GM18511 (cell line): ENCODE data around the gene RNF175.

Experiments
- ATAC-seq: cut with Tn5 transposase; IDR thresholded peaks from one replicate; pipeline ENCODE4 v1.9.1; 2021; ENCODE audit warnings: mild to moderate bottlenecking, moderate library complexity; ENCODE audit not compliant: unreplicated experiment

Gene RNF175

GRCh38 chr4:153750197-153750817 is 9.5 kb downstream of the RNF175 start:
- ATAC-seq: peak; percentile 91

DNA sequence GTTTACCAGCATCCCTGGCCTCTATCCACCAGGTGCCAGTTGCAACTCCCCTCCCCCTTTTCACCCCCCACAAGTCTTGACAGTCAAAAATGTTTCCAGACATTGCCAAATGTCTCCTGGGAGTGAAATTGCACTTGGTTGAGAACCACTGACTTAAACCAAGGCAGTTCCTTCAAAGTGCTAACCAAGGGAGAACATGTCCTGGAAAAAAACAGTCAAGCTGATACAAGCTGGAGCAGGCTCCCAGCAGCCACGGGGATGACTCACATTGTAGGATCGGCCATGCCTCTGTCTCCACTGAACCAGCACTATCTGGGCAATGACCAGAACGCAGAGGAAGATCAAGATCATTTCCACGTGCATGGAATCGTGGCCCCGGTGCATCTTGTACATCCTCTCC is 11.4 kb downstream of the RNF175 start:
- ATAC-seq: no peak

GRCh38 chr4:153747406-153747955 is 12.3 kb downstream of the RNF175 start:
- no peak for ATAC-seq

DNA sequence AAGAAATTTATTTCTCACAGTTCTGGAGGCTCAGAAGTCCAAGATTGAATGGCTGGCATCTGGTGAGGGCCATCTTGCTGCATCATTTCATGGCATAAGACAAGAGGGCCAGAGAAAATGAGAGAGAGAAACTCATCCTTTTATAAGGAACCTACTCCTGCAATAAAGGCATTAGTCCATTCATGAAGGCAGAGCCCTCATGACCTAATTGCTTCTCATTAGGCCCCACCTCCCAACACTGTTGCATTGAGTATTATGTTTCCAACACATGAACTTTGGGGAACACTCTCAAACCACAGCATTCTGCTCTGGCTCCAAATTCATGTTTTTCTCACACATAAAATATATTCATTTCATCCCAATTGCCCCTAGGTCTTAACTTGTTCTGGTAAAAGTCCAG is 14.2 kb downstream of the RNF175 start:
- ATAC-seq: no peak

DNA sequence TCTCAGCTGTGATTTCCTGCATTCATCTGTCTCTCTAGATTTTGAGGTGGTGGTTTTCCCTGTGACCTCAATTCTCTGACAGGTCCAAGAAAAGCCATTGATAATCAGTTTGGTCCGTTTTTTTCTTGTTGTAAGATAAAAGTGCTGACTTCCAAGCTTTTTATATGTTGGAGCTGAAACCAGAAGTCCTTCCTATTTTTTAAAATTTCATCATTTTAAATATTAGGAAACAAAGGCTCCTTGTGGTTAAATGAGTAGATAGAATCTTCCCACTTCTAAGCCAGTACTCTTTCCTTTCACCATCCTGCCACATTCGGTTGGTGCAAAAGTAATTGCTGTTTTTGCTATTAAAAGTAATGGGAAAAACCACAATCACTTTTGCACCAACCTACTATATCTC is 18.3 kb downstream of the RNF175 start:
- ATAC-seq: no peak

DNA sequence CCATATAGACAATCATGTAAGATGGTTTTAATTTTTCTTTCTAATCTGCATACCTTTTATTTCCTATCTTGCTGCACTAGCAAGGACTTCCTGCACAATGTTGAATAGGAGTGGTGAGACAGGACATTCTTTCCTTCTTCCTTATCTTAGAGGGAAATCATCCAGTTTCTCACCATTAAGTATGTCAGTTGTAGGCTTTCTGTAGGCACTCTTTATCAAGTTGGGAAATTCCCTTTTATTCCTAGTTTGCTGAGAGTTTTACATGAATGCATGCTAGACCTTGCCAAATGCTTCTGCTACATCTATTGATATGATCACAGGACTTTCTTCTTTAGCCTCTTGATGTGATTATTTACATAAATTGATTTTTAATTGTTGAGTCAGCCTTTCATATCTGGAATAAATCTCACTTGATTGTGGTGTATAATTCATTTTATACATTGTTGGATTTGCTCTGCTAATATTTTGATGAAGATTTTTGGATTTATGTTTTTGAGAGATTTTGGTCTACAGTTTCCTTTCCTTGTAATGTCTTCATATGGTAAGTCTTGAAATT is 23.8 kb downstream of the RNF175 start:
- ATAC-seq: no peak

DNA sequence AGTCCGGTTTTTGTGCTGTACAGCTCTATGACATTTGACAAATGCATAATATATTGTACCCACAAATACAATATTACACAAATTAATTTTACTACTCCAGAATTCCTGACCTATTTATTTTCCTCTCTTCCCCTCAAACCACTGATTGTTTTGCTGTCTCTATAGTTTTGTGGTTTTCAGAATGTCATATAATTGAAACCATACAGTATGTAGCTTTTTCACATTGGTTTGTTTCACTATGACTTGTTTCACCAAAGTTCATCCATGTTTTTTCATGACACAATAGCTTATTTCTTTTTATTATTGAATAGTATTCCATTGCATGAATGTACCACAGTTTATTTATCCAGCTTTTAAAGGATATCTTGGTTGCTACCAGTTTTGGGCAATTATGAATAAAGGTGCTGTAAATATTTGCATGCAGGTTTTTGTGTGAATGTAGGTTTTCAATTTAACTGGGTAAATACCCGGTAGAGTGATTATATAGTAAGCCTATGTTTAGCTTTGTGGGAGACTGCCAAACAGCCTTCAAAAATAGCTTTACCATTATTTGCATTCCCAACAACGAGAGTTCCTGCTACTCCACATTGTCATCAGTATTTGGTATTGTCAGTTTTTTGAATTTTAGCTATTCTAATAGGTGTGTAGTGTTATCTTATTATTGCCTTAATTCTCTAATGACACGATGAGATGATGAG is 25.9 kb downstream of the RNF175 start:
- ATAC-seq: peak; percentile 79

GRCh38 chr4:153731239-153731638 is 28.6 kb downstream of the RNF175 start:
- no peak for ATAC-seq

DNA sequence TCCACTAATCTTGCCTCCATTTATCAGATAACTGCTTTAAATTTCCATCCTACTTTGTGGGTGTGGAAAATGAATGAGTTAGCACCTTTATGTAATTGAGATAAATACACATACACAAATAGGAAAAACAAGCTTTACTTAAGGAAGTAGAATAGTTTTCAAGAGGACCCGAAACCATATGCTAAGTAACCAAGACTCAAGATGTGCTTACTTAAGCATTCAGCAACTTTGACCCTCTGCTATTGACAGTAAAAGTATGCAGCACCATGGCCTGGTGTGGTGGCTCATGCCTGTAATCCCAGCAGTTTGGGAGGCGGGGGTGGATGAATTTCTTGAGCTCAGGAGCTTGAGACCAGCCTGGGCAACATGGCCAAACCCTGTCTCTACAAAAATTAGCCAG is 29.9 kb downstream of the RNF175 start:
- ATAC-seq: no peak

DNA sequence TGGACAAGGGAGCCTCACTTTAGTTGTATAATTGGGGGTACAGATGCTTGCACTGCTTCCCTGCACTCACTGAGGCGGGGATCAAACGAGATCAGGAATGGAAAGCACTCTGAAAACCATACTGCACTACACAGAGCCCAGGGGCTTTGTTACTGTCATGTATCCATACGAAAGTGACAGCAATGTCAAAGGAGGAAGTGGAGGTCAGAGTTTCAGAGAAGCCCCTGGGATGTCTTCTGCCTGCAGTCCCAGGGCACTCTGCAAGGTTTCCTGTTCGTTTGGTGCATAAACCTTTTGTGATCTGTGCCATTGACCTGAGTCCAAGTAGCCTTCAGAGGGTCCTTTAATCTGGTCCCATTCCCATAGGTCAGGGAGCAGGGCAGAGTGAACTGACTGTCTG is 31.2 kb downstream of the RNF175 start:
- peak; percentile 69 for ATAC-seq

GRCh38 chr4:153728151-153728550 is 31.7 kb downstream of the RNF175 start:
- ATAC-seq: peak; percentile 49

DNA sequence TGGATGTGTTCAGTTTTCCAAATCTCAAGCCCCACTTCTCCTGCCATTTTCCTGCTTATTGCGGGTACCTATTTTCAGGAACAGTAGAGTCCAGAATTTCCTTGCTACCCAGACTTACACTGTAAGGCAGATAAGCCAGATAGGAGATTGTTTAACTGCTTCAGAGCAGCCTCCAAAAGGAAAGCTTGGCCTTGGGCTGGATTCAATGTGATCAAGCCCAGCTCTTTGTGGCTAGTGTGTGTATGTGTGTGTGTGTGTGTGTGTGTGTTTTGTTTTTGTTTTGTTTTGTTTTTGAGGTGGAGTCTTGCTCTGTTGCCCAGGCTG is 34.0 kb downstream of the RNF175 start:
- ATAC-seq: no peak

GRCh38 chr4:153725136-153725830 is 34.5 kb downstream of the RNF175 start:
- ATAC-seq: no peak

DNA sequence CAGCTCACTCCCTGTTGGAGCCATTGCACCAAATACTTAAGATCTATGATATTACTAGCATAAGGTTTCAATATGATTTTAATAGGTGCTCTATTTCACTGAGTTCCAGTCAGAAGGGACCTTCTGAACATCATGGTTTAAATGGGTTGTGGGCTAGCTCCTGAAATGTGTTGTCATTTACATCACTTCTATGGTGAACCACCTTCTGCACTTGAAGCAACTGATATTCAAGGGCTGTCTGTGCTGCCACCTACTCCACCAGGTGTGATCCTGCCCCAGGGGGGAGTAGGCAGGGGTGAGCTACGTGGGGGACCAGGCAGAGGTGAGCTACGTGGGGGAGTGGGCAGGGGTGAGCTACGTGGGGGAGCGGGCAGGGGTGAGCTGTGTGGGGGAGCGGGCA is 35.2 kb downstream of the RNF175 start:
- no peak for ATAC-seq

GRCh38 chr4:153722036-153722435 is 37.8 kb downstream of the RNF175 start:
- ATAC-seq: no peak

DNA sequence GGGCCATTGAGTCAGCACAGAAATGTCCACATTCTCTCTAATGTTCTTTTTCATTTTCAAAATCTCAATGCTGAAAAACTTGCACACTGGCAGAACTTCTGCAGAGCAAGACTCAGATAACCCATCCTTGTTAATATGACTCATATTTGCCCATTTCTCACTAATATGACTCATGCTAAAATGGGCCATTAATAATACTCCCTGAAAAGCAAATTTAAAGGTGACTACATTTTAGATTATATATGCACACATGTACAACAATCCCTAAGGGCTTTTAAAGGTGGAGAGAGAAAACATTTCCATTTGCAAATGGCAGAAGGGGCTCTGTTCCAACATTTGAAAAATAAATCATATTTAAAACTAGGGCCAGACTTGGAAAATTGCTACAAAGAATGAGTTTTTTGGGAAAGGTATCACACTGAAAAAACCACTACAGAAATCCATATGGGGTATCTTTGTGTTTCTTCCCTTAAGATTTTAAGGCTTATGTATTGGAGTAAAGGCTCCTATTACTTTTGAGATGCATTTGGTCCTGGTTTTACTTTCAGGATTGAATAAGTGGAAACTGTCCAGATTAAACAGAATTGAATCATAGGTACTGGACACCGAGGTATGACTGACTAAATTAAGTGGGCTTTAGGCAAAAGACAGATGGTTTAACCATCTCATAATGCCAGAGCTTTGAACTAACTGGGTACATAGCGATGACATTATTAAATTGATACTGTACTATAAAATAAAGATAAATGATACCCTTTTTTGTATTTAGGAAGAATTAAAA is 45.8 kb downstream of the RNF175 start:
- ATAC-seq: no peak

DNA sequence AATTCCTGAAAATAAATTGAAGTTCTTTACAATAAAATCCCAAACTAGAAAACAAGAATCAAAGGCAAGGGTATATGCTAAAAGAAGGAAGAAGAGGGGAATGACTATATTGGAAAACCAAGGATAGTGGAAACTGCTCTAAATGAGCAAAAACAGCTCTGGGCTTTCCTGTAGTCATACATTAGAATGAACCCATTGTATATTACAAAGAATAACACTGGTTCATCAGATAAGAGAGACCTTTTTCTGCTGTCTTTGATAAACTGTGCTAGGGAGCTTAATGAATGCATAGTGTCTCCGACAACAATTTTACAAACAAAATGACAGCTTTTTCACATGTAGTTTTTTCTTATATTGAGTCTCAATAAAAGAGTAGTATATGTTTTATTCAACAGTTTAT is 49.1 kb downstream of the RNF175 start:
- no peak for ATAC-seq

GRCh38 chr4:153706519-153706918 is 53.3 kb downstream of the RNF175 start:
- peak; percentile 45 for ATAC-seq

DNA sequence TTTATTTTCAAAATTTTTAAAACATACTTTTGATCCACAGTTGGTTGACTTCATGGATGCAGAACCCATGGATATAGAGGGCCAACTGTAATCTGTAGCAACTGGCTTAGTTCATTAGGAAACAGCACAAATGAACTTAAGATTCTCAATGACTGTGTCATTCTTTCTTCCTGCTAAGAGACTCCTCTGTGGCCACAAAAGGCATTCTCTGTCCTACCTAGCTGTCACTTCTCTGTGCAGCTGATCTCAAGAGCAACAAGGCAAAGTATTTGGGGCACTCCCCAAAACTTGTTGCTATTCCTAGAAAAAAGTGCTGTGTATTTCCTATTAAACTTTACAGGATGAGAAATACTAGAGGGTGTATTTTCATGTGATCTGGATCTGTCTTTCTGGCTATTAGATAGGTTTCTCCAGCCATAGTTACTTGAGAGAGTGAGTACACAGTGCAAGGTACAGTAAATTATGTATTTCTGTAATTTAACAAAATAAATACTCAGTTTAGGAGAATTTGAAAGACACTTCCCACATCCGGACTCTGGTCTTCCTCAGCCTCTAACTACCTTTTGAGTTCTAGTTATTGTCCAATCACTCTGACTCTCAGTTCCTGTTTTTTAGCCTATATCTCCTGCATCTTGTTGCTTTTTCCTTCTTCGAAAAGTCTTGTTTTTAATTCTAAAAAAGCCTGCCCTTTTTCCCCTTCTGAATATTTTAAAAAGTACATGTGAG is 53.9 kb downstream of the RNF175 start:
- ATAC-seq: peak; percentile 87

- no peak for ATAC-seq
Observed at GRCh38 chr4:153704522-153704921, 55.3 kb downstream of the RNF175 start.
